Endothelial cell of umbilical vein (primary cell): ENCODE data around the gene FRMD4A. TPM values are rescaled to one million over a fixed set of nuclear protein-coding genes. Genes with fewer than 3 reads are reported as not detected.

Experiments
- BruUV-seq: library from RNA; stranded (reverse); fragments of 400-500 nt; replicated peaks from 2 replicates; lab custom pipeline; 2021; lab: Mats Ljungman, UMichigan
- CTCF ChIA-PET: fragments of 300-600, 350-600 bp; sonication (Branson Sonifier 250); formaldehyde crosslinking; loops from one replicate; lab custom pipeline; 2021; ENCODE audit warnings: antibody characterized with exemption, inconsistent platforms; lab: Charles Lee
- POLR2A ChIA-PET: fragments of 300-600, 350-600 bp; sonication (Branson Sonifier 250); formaldehyde crosslinking; loops from one replicate; lab custom pipeline; 2021; ENCODE audit warnings: antibody characterized with exemption, inconsistent platforms; lab: Charles Lee
- DNase-seq: peaks from one replicate; pipeline ENCODE4 v3.0.0-alpha.2; 2011; ENCODE audit warnings: low read depth, low spot score
- FAIRE-seq: peaks from 2 replicates; lab custom pipeline; 2011; peaks lifted over from hg19 to GRCh38; lab: Jason Lieb, UNC
- H2AFZ ChIP-seq: 2 replicates; pipeline ENCODE4 v1.6.0; 2012; ENCODE audit warnings: low read depth, low read length, control low read depth, inconsistent platforms
- H3K27ac ChIP-seq: 2 replicates; pipeline ENCODE4 v1.5.1; 2011; ENCODE audit warnings: low read depth, mild to moderate bottlenecking, control low read depth, low read length, moderate library complexity; ENCODE audit not compliant: insufficient read depth
- H3K27me3 ChIP-seq, 2 experiments: 2 replicates each; pipeline versions ENCODE4 v1.6.0 to v1.6.1; 2011; ENCODE audit warnings: low read length in 2 of 2, mixed read lengths in 1 of 2; ENCODE audit not compliant: control insufficient read depth in 2 of 2, insufficient read depth in 2 of 2
- H3K36me3 ChIP-seq, 2 experiments: 2 replicates in 1 of 2; 3 replicates in 1 of 2; pipeline ENCODE4 v1.5.1; 2011; ENCODE audit warnings: low read length in 2 of 2, mild to moderate bottlenecking in 1 of 2, moderate library complexity in 1 of 2; ENCODE audit not compliant: control insufficient read depth in 2 of 2, insufficient read depth in 2 of 2; ENCODE audit errors: extremely low read depth in 1 of 2
- H3K4me1 ChIP-seq: 3 replicates; pipeline ENCODE4 v1.5.1; 2011; ENCODE audit warnings: mild to moderate bottlenecking, low read length; ENCODE audit not compliant: control insufficient read depth, insufficient read depth; ENCODE audit errors: extremely low read depth
- H3K4me2 ChIP-seq: 2 replicates; pipeline ENCODE4 v1.6.1; 2011; ENCODE audit warnings: low read length, control low read depth, mixed read lengths; ENCODE audit not compliant: insufficient read depth
- H3K4me3 ChIP-seq, 3 experiments: fragments of 200-600 bp in 1 of 3; sonication (generic), shearing (Covaris generic) in 1 of 3; replicated peaks in 1 of 3; 2 replicates each; pipeline ENCODE4 v1.5.1; 2011 to 2016; ENCODE audit warnings: control low read depth in 3 of 3, low read length in 3 of 3, mild to moderate bottlenecking in 2 of 3, inconsistent platforms in 1 of 3, low read depth in 1 of 3, moderate library complexity in 1 of 3; ENCODE audit not compliant: insufficient read depth in 1 of 3
- H3K79me2 ChIP-seq: 2 replicates; pipeline ENCODE4 v1.6.0; 2012; ENCODE audit warnings: low read length, inconsistent platforms; ENCODE audit not compliant: control insufficient read depth, insufficient read depth
- H3K9ac ChIP-seq: replicated peaks from 2 replicates; pipeline ENCODE3; 2011; ENCODE audit warnings: low read length, control low read depth; ENCODE audit not compliant: insufficient read depth; ENCODE audit errors: extremely low read depth
- H3K9me1 ChIP-seq: replicated peaks from 3 replicates; pipeline ENCODE4 v1.6.0; 2011; ENCODE audit warnings: mild to moderate bottlenecking, low read length; ENCODE audit not compliant: control insufficient read depth, insufficient read depth; ENCODE audit errors: extremely low read depth
- H3K9me3 ChIP-seq: replicated peaks from 2 replicates; pipeline ENCODE4 v1.5.1; 2012; ENCODE audit warnings: low read length, inconsistent platforms; ENCODE audit not compliant: control insufficient read depth, insufficient read depth
- H4K20me1 ChIP-seq: replicated peaks from 2 replicates; pipeline ENCODE3; 2011; ENCODE audit warnings: mild to moderate bottlenecking, low read length; ENCODE audit not compliant: control insufficient read depth, insufficient read depth; ENCODE audit errors: extremely low read depth
- EZH2 ChIP-seq: IDR thresholded peaks from 2 replicates; pipeline ENCODE4 v1.6.1; 2012; ENCODE audit warnings: borderline replicate concordance, low read depth, mild to moderate bottlenecking, moderate library complexity, low read length, inconsistent platforms; ENCODE audit not compliant: severe bottlenecking
- FOS ChIP-seq: IDR thresholded peaks from 2 replicates; pipeline ENCODE4 v1.6.1; 2011; ENCODE audit warnings: mild to moderate bottlenecking, low read length, moderate library complexity, borderline replicate concordance; ENCODE audit not compliant: insufficient read depth
- GATA2 ChIP-seq: IDR thresholded peaks from 2 replicates; pipeline ENCODE4 v1.7.0; 2011; ENCODE audit warnings: low read depth, mild to moderate bottlenecking, moderate library complexity, mixed read lengths, low read length; ENCODE audit not compliant: insufficient read length, insufficient read depth
- JUN ChIP-seq: IDR thresholded peaks from 2 replicates; pipeline ENCODE4 v1.6.1; 2011; ENCODE audit warnings: borderline replicate concordance, low read depth; ENCODE audit not compliant: insufficient read length, insufficient read depth
- MYC ChIP-seq: IDR thresholded peaks from one replicate; pipeline ENCODE4 v1.6.1; 2011; ENCODE audit warnings: mild to moderate bottlenecking, low read depth, low read length
- POLR2A ChIP-seq: IDR thresholded peaks from 2 replicates; pipeline ENCODE4 v1.6.1; 2012; ENCODE audit warnings: low read depth, mild to moderate bottlenecking, control low read depth, low read length
- POLR2AphosphoS5 ChIP-seq: IDR thresholded peaks from 2 replicates; pipeline ENCODE4 v1.6.1; 2012; ENCODE audit warnings: low read depth, mild to moderate bottlenecking, control low read depth, low read length, moderate library complexity; ENCODE audit not compliant: insufficient read depth
- dilution Hi-C: fragments of 300-500 bp; cut with MboI; formaldehyde crosslinking; loops from one replicate; pipeline ENCODE4 v1.15.0; 2019; ENCODE audit warnings: low sequenced_read_pairs; ENCODE audit not compliant: extremely low pct_ligation_motif_present
- intact Hi-C: fragments of 100-400 bp; cut with micrococcal nuclease; formaldehyde crosslinking; loops from one replicate; pipeline ENCODE4 v1.10.0; 2022
- polyA plus RNA-seq, 4 experiments: library from polyadenylated mRNA; depleted of rRNA in 3 of 4; stranded (reverse) in 3 of 4; unstranded in 1 of 4; fragments of >200 nt; gene quantifications; 2 replicates each; pipeline versions ENCODE4 v1.2.1 to v1.2.3, GENCODE V29; 2011 to 2012; ENCODE audit warnings: missing spikeins in 1 of 4
- total RNA-seq: library from RNA; stranded (reverse); gene quantifications from 2 replicates; pipeline ENCODE4 v1.2.3, GENCODE V29; 2021
- TF ChIP-seq, protein P1 (sequence below), 2 donors: IDR thresholded peaks; 1 replicate in 1 of 2; 2 replicates in 1 of 2; pipeline ENCODE4 v1.5.1; 2011; ENCODE audit warnings: low read length in 2 of 2, mild to moderate bottlenecking in 2 of 2, moderate library complexity in 2 of 2, control low read depth in 1 of 2, inconsistent platforms in 1 of 2, low read depth in 1 of 2; ENCODE audit not compliant: insufficient read depth in 1 of 2; ENCODE audit errors: extremely low read depth in 1 of 2
- TF ChIP-seq, protein P2 (sequence below): IDR thresholded peaks from 2 replicates; pipeline ENCODE4 v1.6.1; 2011; ENCODE audit not compliant: insufficient read depth, insufficient read length

Gene FRMD4A
- total and polyA plus RNA-seq, 2 donors (not counting 3 experiments of a cell fraction or from before 2014, with no cell fraction given) = 123 to 148 TPM

DNA sequence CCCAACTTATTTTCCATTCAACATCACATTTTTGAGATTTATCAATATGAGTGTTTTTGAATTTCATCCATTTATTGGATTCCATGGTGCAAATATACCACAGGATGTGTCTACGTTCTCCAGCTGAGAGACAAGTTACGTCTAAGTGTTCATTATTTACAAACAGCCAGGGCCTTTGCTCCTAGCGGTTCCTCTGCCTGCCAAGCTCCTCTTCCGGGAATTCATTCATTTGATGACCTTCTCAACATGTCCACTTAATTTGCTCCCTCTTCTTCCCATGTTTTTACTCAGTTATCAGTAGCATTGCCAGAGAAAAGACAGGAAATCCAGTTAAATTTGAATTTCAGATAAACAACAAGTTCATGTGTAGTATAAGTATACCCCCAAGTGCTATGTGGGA is 422.2 kb downstream of the FRMD4A start:
- intact Hi-C loops (no loop called here), dilution Hi-C loops (no loop called here)
- POLR2A ChIA-PET = interaction anchor here (0.6 kb wide), 1 partner anchor 37 kb away, joined by 3 read pairs; no protein-coding TSS in a partner anchor
- H3K79me2 ChIP-seq = no peaks in the 10 kb centered on the region
- BruUV-seq = no TSS peak
- no peaks in the 10 kb centered on the region for H3K9me3 ChIP-seq
- H3K4me1 ChIP-seq = no peaks in the 10 kb centered on the region
- no peak overlapping the region for H3K9ac ChIP-seq
- H2AFZ ChIP-seq = no peak overlapping the region
- H3K36me3 ChIP-seq = no peaks in the 10 kb centered on the region
- CTCF ChIA-PET = interaction anchor here (1.3 kb wide), 1 partner anchor 10 kb away, joined by 7 read pairs; no protein-coding TSS in a partner anchor
- H4K20me1 ChIP-seq = no peaks in the 10 kb centered on the region
- no peaks in the 10 kb centered on the region for H3K9me1 ChIP-seq
- H3K4me3 ChIP-seq = no peak overlapping the region
- no peak overlapping the region for H3K27ac ChIP-seq
- TF ChIP-seq JUN = no peak
- TF ChIP-seq, protein P1, sequence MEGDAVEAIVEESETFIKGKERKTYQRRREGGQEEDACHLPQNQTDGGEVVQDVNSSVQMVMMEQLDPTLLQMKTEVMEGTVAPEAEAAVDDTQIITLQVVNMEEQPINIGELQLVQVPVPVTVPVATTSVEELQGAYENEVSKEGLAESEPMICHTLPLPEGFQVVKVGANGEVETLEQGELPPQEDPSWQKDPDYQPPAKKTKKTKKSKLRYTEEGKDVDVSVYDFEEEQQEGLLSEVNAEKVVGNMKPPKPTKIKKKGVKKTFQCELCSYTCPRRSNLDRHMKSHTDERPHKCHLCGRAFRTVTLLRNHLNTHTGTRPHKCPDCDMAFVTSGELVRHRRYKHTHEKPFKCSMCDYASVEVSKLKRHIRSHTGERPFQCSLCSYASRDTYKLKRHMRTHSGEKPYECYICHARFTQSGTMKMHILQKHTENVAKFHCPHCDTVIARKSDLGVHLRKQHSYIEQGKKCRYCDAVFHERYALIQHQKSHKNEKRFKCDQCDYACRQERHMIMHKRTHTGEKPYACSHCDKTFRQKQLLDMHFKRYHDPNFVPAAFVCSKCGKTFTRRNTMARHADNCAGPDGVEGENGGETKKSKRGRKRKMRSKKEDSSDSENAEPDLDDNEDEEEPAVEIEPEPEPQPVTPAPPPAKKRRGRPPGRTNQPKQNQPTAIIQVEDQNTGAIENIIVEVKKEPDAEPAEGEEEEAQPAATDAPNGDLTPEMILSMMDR (IDR thresholded peaks at IDR 0.05; ENCODE audit: extremely low read depth in 1 of 2, insufficient read depth in 1 of 2, low read depth in 1 of 2, low read length in 2 of 2) = no peak
- DNase-seq = no peak
- no peaks in the 10 kb centered on the region for H3K27me3 ChIP-seq
- FAIRE-seq = no peak
- H3K4me2 ChIP-seq = no peak overlapping the region

DNA sequence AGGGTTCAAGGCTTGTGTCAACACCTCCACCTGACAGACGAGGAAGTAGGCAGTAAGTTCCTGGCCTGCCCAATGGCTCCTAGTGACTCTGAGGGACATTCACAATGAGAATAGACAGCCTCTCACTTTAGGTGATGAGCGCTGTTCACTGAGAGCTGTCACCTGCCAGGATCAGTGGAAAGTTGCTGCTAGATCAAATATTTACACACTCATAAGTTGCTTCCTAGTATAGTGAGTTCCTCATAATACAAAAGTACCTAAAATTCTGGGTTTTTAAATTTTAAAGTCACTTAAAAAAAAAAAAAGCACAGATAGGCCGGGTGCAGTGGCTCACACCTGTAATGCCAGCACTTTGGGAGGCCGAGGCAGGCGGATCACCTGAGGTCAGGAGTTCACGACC is 423.2 kb downstream of the FRMD4A start:
- no peak overlapping the region for H3K4me2 ChIP-seq
- H3K79me2 ChIP-seq = no peaks in the 10 kb centered on the region
- no peaks in the 10 kb centered on the region for H3K4me1 ChIP-seq
- H3K9ac ChIP-seq = no peak overlapping the region
- no peaks in the 10 kb centered on the region for H3K9me3 ChIP-seq
- TF ChIP-seq FOS (no peak), POLR2A (no peak), GATA2 (no peak), MYC (no peak), EZH2 (no peak), POLR2AphosphoS5 (no peak), JUN (no peak)
- TF ChIP-seq, protein P1 (IDR thresholded peaks at IDR 0.05; ENCODE audit: extremely low read depth in 1 of 2, insufficient read depth in 1 of 2, low read depth in 1 of 2, low read length in 2 of 2) = no peak
- TF ChIP-seq, protein P2, sequence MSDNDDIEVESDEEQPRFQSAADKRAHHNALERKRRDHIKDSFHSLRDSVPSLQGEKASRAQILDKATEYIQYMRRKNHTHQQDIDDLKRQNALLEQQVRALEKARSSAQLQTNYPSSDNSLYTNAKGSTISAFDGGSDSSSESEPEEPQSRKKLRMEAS = no peak
- no peaks in the 10 kb centered on the region for H3K27me3 ChIP-seq
- H3K27ac ChIP-seq = no peak overlapping the region
- no TSS peak for BruUV-seq
- dilution Hi-C loops (no loop called here), intact Hi-C loops (no loop called here)
- no peaks in the 10 kb centered on the region for H3K36me3 ChIP-seq
- H3K4me3 ChIP-seq = no peak overlapping the region
- CTCF ChIA-PET = interaction anchor here (1.3 kb wide), 1 partner anchor 9 kb away, joined by 7 read pairs; no protein-coding TSS in a partner anchor
- POLR2A ChIA-PET = no interaction called here
- no peaks in the 10 kb centered on the region for H4K20me1 ChIP-seq
- H3K9me1 ChIP-seq = no peaks in the 10 kb centered on the region
- no peak for FAIRE-seq
- no peak for DNase-seq
- H2AFZ ChIP-seq = no peak overlapping the region
